NCI-H345 (cell line): ENCODE results near the gene ADK.
"Not testable (repeated sequence)": the region's sequence is repeated elsewhere in the genome, so short reads cannot be mapped to it uniquely, and the experiment has no call there.

Source experiments
- DNase-seq: peaks from one replicate; lab custom pipeline; 2025; lab: John Stamatoyannopoulos, UW

Gene ADK

DNA sequence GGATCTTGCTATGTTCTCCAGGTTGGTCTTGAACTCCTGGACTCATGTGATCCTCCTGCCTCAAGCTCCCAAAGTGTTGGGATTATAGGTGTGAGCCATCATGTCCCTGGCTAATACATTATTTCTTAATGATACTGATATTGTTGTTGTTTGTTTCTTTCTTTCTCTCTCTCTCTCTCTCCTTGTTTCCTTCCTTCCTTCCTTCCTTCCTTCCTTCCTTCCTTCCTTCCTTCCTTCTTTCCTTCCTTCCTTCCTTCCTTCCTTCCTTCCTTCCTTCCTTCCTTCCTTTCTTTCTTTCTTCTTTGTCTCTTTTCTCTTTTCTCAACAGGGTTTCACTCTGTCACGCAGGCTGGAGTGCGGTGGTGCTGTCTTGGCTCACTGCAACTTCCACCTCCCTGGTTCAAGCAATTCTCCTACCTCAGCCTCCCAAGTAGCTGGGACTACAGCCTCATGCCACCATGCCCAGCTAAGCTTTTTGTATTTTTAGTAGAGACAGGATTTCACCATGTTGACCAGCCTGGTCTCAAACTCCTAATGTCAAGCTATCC, 149.1 kb downstream of the ADK start:
- DNase-seq = not testable (repeated sequence)

DNA sequence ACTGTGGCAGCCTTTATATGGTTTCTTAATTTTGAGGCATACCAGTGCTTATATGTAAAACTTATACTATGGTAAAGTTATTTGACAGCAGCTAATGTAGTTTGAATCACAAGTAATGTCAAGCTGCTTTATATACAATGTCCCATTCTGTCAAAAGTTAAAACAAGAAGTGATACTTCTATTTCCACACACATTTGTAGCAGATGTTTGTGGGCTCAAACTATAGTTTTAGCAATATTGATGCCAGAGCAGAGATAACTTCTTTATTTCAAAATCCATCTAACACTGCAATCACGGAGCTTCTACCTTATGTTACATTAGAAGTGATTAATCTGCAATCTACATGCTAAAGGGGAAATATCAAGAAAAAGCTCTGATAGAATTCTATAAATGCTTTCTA, 149.6 kb downstream of the ADK start:
- DNase-seq = no peak

DNA sequence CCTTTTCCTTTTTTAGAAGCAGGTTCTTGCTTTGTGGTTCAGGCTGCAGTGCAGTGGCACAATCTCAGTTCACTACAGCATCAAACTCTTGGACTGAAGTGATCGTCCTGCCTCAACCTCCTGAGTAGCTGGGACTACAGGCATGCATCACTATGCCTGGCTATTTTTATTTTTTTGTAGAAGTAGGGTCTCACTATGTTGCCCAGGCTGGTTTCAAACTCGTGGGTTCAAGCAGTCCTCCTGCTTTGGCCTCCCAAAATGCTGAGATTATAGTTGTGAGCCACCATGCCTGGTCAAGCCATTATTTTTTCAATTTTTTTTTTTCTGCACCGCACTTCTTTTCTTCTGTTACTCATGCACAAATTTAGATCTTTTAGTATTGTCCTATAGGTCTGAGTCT, 154.7 kb downstream of the ADK start:
- DNase-seq = no peak

DNA sequence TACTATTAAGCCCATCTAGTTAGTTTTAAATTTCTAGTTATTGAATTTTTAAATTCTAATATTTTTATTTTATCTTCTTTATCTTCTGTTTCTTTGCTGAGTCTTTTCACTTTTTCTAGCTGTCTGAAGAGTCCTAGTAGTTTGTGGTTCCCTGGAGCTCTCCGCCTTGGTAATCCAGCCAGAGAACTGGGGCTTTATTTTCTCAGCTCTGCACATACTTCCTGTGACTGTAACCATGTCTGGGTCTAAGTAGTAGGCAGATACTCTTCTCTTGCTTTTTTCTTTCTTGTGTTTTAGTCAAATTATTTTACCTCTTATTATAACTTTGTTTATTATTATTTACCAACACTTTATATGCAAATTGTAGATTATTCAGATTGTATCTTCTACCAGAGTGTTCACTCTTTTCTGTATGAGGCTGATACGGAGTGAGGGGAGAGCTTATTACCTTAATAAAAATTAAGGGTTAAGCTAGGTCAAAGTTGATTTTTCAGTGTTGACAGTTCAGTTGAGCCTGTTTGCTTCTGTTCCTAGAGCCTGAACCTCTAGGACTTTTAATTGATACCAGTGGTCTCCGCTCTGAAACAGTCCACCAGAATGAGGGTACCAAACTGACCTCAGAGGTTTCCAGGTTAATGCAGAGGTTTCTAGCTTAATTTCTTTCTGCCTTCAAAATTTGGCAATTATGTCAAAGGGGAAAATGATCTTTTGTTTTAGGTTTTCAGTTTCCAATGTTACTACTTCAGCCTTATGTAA, 155.4 kb downstream of the ADK start:
- no peak for DNase-seq

DNA sequence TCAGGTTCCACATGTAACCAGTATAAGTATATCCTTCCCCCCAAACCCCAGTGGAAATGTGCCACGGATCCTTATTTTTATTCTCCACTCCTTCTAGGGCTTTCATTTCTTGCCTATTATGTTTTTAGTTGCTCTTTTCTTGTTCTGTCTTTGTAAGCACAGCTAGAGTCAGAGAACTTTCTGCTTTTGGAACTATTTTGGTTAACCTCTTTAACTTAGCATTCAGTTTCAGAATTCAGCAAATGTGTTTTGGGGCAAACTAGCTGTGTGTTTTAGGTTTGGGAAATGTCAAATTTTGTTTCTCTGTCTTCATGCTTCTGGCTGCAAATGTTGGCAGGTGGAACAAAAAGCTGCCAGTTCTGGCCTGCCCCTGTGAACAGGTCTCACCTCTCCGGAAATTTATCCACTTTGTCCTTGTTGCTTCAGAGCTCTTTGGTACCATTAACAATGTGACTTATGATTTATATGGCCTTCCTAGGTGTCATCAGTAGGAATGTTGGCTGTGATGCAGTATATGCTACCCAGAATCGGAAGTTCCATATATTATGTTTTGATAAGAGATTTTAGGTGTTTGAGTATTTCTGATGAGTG, 156.1 kb downstream of the ADK start:
- no peak for DNase-seq

DNA sequence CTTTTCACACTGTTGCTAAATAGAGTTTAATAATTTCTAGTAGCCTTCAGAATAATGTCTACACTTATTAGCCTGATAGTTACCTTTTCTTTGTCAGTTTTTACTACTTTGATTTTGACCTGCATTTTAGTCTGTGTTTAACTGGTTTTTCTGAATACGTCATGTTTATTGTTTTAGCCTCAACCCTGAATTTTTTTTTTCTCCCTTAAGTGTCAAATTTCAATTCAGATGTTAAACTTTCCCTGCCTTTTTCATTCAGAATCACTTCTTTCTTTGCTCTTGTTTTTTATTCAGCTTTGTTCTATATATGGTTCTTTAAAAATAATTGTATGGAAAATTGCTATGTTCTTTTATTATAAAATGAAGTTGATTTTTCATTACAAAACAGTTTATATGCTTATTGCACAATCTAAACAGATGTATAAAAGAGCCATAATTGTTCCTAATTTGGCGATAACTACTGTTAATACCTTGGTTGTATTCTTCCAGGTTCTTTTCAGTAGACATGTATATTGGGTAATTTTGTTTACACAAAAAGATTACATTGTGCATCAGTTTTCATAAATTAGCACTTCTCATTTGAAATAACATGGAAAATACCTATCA, 159.7 kb downstream of the ADK start:
- DNase-seq = no peak

DNA sequence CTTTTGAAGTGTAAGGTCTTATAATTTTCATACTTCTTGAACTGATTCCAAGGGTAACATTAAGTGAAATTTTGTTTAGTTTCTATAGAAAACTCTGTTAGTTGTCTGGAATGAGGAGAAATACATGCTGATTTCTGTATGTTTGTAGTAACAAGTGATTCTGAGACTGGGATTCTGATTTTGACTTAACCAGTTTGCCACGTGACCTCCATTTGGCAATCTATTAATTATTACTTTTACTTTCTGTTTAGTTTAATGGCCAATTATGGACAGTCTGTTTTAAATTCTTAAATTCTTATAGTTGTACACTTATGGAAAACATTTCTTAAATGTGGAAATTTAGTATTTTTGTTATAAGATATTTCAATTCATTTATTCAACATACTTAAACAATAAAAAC, 163.1 kb downstream of the ADK start:
- DNase-seq = no peak

DNA sequence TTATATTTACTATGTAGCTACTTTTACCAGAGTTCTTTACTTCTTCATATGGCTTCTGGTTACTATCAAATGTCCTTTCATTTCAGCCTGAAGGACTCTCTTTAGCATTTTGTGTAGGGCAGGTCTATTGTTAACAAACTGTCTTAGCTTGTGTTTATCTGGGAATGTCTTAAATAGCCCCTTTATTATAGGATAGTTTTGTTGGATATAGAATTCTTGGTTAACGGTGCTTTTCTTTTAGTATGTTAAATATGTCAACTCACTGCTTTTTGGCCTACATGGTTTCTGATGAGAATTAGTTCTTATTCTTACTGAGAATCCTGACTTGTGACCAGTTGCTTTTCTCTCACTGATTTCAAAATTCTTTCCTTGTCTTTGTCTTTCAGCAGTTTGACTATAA, 169.0 kb downstream of the ADK start:
- DNase-seq = no peak

DNA sequence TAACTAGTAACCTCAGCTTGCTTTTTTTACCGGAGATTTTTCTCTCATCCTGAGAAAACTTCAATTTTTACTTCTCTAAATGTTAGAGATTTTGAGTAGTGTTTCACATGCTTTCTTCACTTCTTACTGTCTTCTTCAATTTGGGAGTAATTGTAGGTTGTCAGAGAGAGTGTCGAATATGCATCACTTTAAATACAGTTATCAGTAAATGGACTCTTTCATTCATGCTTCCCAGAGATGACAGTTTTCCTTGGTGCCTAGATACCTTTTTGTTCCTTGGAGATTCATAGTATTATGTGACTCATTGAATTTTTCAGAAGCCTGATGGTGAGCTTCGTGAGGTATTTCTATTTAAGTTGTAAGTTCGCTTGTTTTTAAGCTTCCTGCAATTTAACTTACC, 169.7 kb downstream of the ADK start:
- DNase-seq = no peak

DNA sequence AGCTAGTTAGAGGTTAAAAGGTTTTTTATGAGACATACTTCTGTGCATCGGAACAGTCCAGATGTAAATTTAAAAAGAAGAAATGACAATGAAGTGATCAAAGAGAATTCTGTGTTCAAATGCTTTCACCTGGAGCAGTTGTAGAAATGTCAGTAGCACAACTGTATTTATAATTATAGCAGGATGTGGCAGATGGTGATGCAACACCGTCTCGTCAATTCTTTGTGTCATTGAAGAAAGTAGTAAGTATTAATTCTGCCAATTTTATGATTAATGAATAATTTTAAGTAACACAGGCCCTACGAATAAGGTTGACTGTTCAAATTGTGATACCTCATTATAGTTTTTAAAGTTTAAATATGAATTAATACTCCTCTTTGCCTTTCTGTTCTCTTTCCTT, 171.1 kb downstream of the ADK start:
- no peak for DNase-seq

DNA sequence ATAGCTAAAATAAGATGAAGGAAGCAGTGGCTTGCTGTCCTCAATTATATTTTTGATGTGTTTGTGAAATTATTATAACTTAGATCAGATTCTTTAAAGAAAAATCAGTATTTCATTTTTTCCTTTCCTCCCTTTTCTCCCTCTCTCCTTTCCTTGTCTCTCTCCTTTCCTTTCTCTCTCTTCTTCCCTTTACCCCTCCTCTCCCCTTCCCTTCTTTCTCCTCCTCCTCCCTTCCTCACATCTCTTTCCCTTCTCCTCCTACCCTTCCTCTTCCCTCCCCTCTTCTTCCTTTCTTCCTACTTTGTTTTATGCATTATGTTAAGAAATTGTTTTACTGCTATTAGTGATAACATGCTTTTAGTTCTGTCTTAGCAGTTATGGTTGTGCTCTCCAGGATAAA, 171.5 kb downstream of the ADK start:
- no peak for DNase-seq

DNA sequence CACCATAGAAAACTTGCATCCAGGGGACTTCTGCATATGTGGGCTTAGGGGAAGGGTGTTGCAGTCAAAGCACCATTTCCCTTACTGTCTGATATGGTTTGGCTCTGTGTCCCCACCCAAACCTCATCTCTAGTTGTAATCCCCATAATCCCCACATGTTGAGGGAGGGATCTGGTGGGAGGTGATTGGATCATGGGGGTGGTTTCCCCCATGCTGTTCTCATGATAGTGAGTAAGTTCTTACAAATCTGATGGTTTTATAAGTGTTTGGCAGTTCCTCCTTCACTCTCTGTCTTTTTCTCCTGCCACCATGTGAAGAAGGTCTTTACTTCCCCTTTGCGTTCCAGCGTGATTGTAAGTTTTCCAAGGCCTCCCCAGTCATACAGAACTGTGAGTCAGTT, 177.4 kb downstream of the ADK start:
- no peak for DNase-seq

DNA sequence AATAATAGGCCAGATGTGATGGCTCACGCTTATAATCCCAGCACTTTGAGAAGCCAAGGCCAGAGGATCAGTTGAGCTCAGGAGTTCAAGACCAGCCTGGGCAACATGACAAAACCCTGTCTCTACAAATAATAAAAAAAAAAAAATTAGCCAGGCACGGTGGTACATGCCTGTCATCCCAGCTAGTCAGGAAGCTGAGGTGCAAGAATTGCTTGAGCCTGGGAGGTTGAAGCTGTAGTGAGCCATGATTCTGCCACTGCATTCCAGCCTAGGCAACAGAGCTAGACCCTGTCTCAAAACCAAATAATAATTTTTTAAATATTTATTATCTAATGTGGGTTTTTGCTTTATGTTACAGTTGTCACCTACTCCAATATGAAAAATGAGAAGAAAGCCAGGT, 178.9 kb downstream of the ADK start:
- no peak for DNase-seq

DNA sequence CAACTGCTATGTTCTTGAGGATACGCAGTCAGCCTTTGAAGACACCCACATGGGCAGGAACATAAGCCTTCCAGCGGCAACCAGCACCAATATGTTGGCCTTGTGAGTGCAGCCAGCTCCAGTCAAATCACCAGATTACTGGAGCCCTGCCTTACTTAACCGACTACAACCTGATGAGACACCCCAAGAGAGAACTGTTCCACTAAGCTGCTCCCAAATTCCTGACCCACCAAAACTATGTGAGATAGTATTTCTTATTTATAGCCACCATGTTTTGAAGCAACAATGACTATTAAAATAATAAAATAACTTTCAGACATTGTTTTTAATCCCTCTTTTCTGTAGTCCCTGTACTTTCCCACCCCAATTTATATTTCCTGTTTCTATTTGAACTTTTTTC, 179.6 kb downstream of the ADK start:
- DNase-seq = no peak

DNA sequence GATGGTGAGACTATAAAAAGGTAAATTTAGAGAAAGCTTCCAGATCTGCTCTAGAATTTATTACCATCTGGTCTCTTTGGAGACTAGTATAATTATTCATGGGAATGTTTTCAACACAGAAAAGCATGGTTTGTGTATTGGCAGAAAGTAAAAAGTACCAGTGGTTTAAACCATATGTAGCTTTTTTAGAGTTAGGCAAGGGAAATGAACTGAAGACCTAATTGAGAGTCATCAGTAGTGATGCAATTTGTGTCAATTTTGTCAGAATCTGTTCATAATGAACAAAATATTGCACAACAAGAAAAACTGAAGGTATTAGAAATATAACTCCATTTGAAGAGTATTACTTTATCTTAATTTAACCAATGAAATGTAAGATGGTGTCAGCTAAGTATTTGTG, 181.4 kb downstream of the ADK start:
- DNase-seq = no peak

DNA sequence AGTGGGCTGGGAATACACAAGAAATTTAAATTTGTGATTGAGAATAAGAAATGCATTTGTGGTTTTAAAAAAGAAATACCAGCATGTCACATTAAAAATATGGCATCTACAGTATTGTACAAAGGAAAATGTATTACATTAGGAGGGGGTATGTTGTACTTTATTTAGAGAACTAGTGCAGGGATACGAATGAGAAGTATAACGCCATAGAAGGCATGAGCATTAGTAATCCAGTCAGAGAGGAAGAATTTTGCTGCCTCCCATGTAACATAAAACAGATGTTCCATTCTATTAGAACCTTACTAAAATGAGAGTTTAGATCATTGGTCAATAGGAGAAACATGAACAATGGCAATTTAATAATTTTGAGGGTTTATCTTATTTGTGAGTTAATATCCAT, 182.2 kb downstream of the ADK start:
- no peak for DNase-seq

DNA sequence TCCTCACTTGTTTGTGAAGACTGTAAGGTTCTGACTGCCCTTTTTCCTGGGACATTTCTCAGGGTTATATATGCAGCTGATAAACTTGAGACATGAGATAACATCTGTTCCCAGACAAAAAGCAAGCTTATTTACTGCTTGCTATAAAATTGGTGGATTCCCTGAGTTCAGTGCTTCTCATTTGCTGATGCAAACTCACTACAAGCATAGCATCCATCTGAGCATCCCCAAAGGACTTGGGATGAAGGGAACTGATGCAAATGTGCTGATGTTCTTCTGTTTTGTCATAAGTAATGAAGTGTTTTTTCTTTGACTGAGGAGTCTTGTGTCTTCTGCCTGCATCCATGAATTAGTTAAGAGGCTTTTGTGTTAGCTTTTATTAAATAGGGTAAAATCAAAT, 183.2 kb downstream of the ADK start:
- no peak for DNase-seq

DNA sequence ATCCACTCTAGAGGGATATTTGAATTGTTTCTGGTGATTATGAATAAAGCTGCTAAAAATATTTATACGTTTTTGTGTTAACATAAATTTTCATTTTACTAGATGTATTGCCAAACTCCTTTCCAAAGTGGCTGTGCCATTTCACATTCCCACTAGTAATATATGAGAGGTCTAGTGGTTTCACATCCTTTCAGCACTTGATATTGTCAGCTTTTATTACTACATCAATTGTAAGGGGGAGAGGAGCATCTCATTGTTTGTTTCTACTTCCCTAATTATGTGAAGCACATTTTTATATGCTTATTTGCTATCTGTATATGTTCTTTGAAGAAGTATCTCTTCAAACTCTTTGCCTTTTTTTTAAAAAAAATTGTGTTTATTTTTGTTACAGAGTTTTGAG, 184.5 kb downstream of the ADK start:
- DNase-seq = no peak

DNA sequence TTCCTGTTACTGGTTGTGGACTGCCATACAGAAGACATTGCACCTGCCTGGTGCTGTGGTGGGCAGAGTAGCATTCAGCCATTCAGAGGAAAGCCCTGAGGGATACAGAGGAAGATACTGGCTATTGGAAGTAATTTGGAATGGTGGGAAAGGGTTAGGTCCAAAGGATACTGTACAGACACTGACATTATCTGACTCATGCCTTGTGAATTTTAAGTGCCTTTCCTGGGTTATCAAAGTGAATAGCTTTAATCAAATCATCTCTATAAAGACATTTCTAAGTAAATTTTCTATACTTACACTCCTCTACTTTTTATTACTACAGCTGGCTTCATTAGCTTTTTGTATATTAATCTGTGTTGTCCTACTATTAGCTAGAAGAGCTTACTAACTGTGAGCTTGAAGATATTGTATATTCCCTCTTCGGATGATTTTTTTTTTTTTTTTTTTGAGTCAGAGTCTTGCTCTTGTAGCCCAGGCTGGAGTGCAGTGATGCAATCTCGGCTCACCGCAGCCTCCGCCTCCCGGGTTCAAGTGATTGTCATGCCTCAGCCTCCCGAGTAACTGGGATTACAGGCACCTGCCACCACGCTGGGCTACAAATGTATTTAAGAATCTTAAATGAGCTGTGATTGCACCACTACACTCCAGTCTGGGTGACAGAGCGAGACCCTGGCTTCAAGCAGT, 186.5 kb downstream of the ADK start:
- no peak for DNase-seq

DNA sequence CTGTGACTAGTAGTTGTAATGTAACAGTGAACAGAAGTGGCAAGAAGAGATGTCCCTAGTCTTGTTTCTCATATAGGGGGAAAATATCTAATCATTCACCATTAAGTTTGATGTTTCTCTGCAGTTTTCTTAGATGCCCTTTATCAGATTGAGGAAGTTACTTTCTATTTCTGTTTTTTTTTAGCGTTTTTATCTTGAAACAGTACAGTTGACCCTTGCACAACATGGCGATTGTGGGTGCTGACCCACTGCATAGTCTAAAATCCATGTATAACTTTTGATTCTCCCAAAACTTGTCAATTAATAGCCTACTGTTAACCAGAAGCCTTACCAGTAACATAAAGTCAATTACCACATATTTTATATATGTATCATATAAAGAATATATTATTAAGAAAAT, 192.0 kb downstream of the ADK start:
- no peak for DNase-seq

DNA sequence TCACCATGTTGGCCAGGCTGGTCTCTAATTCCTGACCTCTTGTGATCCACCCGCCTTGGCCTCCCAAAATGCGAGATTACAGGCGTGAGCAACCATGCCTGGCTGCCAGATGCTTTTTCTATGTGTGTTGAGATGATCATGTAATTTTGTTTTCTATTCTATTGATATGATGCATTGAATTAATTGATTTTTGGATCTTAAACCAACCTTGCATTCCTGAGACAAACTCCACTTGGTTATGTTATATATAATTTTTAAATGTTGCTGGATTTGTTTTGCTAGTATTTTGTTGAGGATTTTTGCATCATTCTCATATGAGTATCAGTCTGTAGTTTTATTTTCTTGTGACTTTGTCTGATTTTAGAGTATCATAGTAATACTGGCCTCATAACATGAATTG, 192.8 kb downstream of the ADK start:
- no peak for DNase-seq

DNA sequence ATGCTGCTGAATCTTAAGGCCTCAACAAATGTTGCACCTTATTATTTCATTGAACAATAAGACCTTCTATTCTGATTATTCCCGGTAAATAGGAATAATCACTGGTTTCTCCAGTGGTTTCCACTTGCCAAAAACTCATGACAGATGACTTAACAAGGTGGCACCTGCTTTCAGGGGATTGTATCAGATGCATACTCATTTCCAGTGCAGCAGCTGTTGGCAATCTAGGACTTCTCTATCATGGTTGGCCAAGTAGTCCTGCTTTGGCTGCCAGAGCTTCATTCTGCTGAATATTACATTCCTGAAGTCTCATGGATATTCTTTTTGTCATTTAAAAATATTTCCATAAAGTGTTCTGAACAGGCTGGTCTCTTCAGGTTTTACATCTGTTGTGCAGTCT, 193.3 kb downstream of the ADK start:
- DNase-seq = no peak

DNA sequence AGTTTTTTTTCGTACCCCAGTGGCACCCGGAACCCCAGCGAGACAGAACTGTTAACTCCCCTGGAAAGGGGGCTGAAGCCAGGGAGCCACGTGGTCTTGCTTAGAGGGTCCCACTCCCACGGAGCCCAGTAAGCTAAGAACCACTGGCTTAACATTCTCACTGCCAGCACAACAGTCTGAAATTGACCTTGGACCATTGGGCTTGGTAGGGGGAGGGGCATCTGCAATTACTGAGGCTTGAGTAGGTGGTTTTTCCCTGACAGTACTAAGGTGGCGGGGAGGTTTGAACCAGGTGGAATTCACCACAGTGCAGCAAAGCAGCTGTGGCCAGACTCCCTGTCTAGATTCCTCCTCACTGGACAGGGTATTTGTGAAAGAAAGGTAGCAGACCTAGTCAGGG, 196.5 kb downstream of the ADK start:
- no peak for DNase-seq
